ENCODE data around the gene ARHGAP10.

ARHGAP10 gene

GRCh38 chr4:147732518-147733235, 789 bp downstream of the ARHGAP10 start:
- no peak for DNase-seq (ENCODE audit: low read depth in 2 of 2)

GRCh38 chr4:147733716-147734344, 1.9 kb downstream of the ARHGAP10 start:
- DNase-seq (ENCODE audit: low read depth in 2 of 2), result no peak

- DNase-seq (ENCODE audit: low read depth in 2 of 2), result no peak
Observed at GRCh38 chr4:147734496-147734895, 2.6 kb downstream of the ARHGAP10 start.

GRCh38 chr4:147735413-147736301, 3.8 kb downstream of the ARHGAP10 start:
- no peak for DNase-seq (ENCODE audit: low read depth in 2 of 2)

- DNase-seq (ENCODE audit: low read depth in 2 of 2), result no peak
Observed at GRCh38 chr4:147736458-147736857, 4.6 kb downstream of the ARHGAP10 start.

GRCh38 chr4:147737623-147738022, 5.7 kb downstream of the ARHGAP10 start:
- DNase-seq (ENCODE audit: low read depth in 2 of 2), result no peak

- DNase-seq (ENCODE audit: low read depth in 2 of 2), result no peak
Observed at GRCh38 chr4:147739239-147739823, 7.4 kb downstream of the ARHGAP10 start.

- no peak for DNase-seq (ENCODE audit: low read depth in 2 of 2)
Observed at GRCh38 chr4:147740176-147740575, 8.3 kb downstream of the ARHGAP10 start.

GRCh38 chr4:147741190-147741788, 9.4 kb downstream of the ARHGAP10 start:
- DNase-seq (ENCODE audit: low read depth in 2 of 2), result no peak

GRCh38 chr4:147747787-147748454, 16.0 kb downstream of the ARHGAP10 start:
- DNase-seq (ENCODE audit: low read depth in 2 of 2), result no peak

- DNase-seq (ENCODE audit: low read depth in 2 of 2), result no peak
Observed at GRCh38 chr4:147749811-147750321, 18.0 kb downstream of the ARHGAP10 start.

GRCh38 chr4:147753047-147753446, 21.2 kb downstream of the ARHGAP10 start:
- no peak for DNase-seq (ENCODE audit: low read depth in 2 of 2)

GRCh38 chr4:147754037-147754445, 22.2 kb downstream of the ARHGAP10 start:
- no peak for DNase-seq (ENCODE audit: low read depth in 2 of 2)

- DNase-seq (ENCODE audit: low read depth in 2 of 2), result no peak
Observed at GRCh38 chr4:147755561-147756295, 23.8 kb downstream of the ARHGAP10 start.

GRCh38 chr4:147756417-147756816, 24.5 kb downstream of the ARHGAP10 start:
- no peak for DNase-seq (ENCODE audit: low read depth in 2 of 2)

GRCh38 chr4:147760176-147760575, 28.3 kb downstream of the ARHGAP10 start:
- DNase-seq (ENCODE audit: low read depth in 2 of 2), result no peak

GRCh38 chr4:147760695-147761094, 28.8 kb downstream of the ARHGAP10 start:
- DNase-seq (ENCODE audit: low read depth in 2 of 2), result no peak

GRCh38 chr4:147761218-147761883, 29.5 kb downstream of the ARHGAP10 start:
- no peak for DNase-seq (ENCODE audit: low read depth in 2 of 2)

- no peak for DNase-seq (ENCODE audit: low read depth in 2 of 2)
Observed at GRCh38 chr4:147764337-147764736, 32.4 kb downstream of the ARHGAP10 start.

GRCh38 chr4:147765121-147765529, 33.2 kb downstream of the ARHGAP10 start:
- no peak for DNase-seq (ENCODE audit: low read depth in 2 of 2)
